Endothelial cell of umbilical vein (primary cell): ENCODE results near the gene DGKB. TPM values are rescaled to one million over a fixed set of nuclear protein-coding genes. Genes with fewer than 3 reads are reported as not detected.

Experiments
- BruUV-seq: library from RNA; stranded (reverse); fragments of 400-500 nt; replicated peaks from 2 replicates; lab custom pipeline; 2021; lab: Mats Ljungman, UMichigan
- CTCF ChIA-PET: fragments of 300-600, 350-600 bp; sonication (Branson Sonifier 250); formaldehyde crosslinking; loops from one replicate; lab custom pipeline; 2021; ENCODE audit warnings: antibody characterized with exemption, inconsistent platforms; lab: Charles Lee
- POLR2A ChIA-PET: fragments of 300-600, 350-600 bp; sonication (Branson Sonifier 250); formaldehyde crosslinking; loops from one replicate; lab custom pipeline; 2021; ENCODE audit warnings: antibody characterized with exemption, inconsistent platforms; lab: Charles Lee
- DNase-seq: peaks from one replicate; pipeline ENCODE4 v3.0.0-alpha.2; 2011; ENCODE audit warnings: low read depth, low spot score
- FAIRE-seq: peaks from 2 replicates; lab custom pipeline; 2011; peaks lifted over from hg19 to GRCh38; lab: Jason Lieb, UNC
- H2AFZ ChIP-seq: 2 replicates; pipeline ENCODE4 v1.6.0; 2012; ENCODE audit warnings: low read depth, low read length, control low read depth, inconsistent platforms
- H3K27ac ChIP-seq: 2 replicates; pipeline ENCODE4 v1.5.1; 2011; ENCODE audit warnings: low read depth, mild to moderate bottlenecking, control low read depth, low read length, moderate library complexity; ENCODE audit not compliant: insufficient read depth
- H3K27me3 ChIP-seq, 2 experiments: 2 replicates each; pipeline versions ENCODE4 v1.6.0 to v1.6.1; 2011; ENCODE audit warnings: low read length in 2 of 2, mixed read lengths in 1 of 2; ENCODE audit not compliant: control insufficient read depth in 2 of 2, insufficient read depth in 2 of 2
- H3K36me3 ChIP-seq, 2 experiments: 2 replicates in 1 of 2; 3 replicates in 1 of 2; pipeline ENCODE4 v1.5.1; 2011; ENCODE audit warnings: low read length in 2 of 2, mild to moderate bottlenecking in 1 of 2, moderate library complexity in 1 of 2; ENCODE audit not compliant: control insufficient read depth in 2 of 2, insufficient read depth in 2 of 2; ENCODE audit errors: extremely low read depth in 1 of 2
- H3K4me1 ChIP-seq: 3 replicates; pipeline ENCODE4 v1.5.1; 2011; ENCODE audit warnings: mild to moderate bottlenecking, low read length; ENCODE audit not compliant: control insufficient read depth, insufficient read depth; ENCODE audit errors: extremely low read depth
- H3K4me2 ChIP-seq: 2 replicates; pipeline ENCODE4 v1.6.1; 2011; ENCODE audit warnings: low read length, control low read depth, mixed read lengths; ENCODE audit not compliant: insufficient read depth
- H3K4me3 ChIP-seq, 3 experiments: fragments of 200-600 bp in 1 of 3; sonication (generic), shearing (Covaris generic) in 1 of 3; replicated peaks in 1 of 3; 2 replicates each; pipeline ENCODE4 v1.5.1; 2011 to 2016; ENCODE audit warnings: control low read depth in 3 of 3, low read length in 3 of 3, mild to moderate bottlenecking in 2 of 3, inconsistent platforms in 1 of 3, low read depth in 1 of 3, moderate library complexity in 1 of 3; ENCODE audit not compliant: insufficient read depth in 1 of 3
- H3K79me2 ChIP-seq: 2 replicates; pipeline ENCODE4 v1.6.0; 2012; ENCODE audit warnings: low read length, inconsistent platforms; ENCODE audit not compliant: control insufficient read depth, insufficient read depth
- H3K9ac ChIP-seq: replicated peaks from 2 replicates; pipeline ENCODE3; 2011; ENCODE audit warnings: low read length, control low read depth; ENCODE audit not compliant: insufficient read depth; ENCODE audit errors: extremely low read depth
- H3K9me1 ChIP-seq: replicated peaks from 3 replicates; pipeline ENCODE4 v1.6.0; 2011; ENCODE audit warnings: mild to moderate bottlenecking, low read length; ENCODE audit not compliant: control insufficient read depth, insufficient read depth; ENCODE audit errors: extremely low read depth
- H3K9me3 ChIP-seq: replicated peaks from 2 replicates; pipeline ENCODE4 v1.5.1; 2012; ENCODE audit warnings: low read length, inconsistent platforms; ENCODE audit not compliant: control insufficient read depth, insufficient read depth
- H4K20me1 ChIP-seq: replicated peaks from 2 replicates; pipeline ENCODE3; 2011; ENCODE audit warnings: mild to moderate bottlenecking, low read length; ENCODE audit not compliant: control insufficient read depth, insufficient read depth; ENCODE audit errors: extremely low read depth
- CTCF ChIP-seq, 2 donors: IDR thresholded peaks; 1 replicate in 1 of 2; 2 replicates in 1 of 2; pipeline ENCODE4 v1.5.1; 2011; ENCODE audit warnings: low read length in 2 of 2, mild to moderate bottlenecking in 2 of 2, moderate library complexity in 2 of 2, control low read depth in 1 of 2, inconsistent platforms in 1 of 2, low read depth in 1 of 2; ENCODE audit not compliant: insufficient read depth in 1 of 2; ENCODE audit errors: extremely low read depth in 1 of 2
- EZH2 ChIP-seq: IDR thresholded peaks from 2 replicates; pipeline ENCODE4 v1.6.1; 2012; ENCODE audit warnings: borderline replicate concordance, low read depth, mild to moderate bottlenecking, moderate library complexity, low read length, inconsistent platforms; ENCODE audit not compliant: severe bottlenecking
- FOS ChIP-seq: IDR thresholded peaks from 2 replicates; pipeline ENCODE4 v1.6.1; 2011; ENCODE audit warnings: mild to moderate bottlenecking, low read length, moderate library complexity, borderline replicate concordance; ENCODE audit not compliant: insufficient read depth
- GATA2 ChIP-seq: IDR thresholded peaks from 2 replicates; pipeline ENCODE4 v1.7.0; 2011; ENCODE audit warnings: low read depth, mild to moderate bottlenecking, moderate library complexity, mixed read lengths, low read length; ENCODE audit not compliant: insufficient read length, insufficient read depth
- JUN ChIP-seq: IDR thresholded peaks from 2 replicates; pipeline ENCODE4 v1.6.1; 2011; ENCODE audit warnings: borderline replicate concordance, low read depth; ENCODE audit not compliant: insufficient read length, insufficient read depth
- MAX ChIP-seq: IDR thresholded peaks from 2 replicates; pipeline ENCODE4 v1.6.1; 2011; ENCODE audit not compliant: insufficient read depth, insufficient read length
- MYC ChIP-seq: IDR thresholded peaks from one replicate; pipeline ENCODE4 v1.6.1; 2011; ENCODE audit warnings: mild to moderate bottlenecking, low read depth, low read length
- POLR2A ChIP-seq: IDR thresholded peaks from 2 replicates; pipeline ENCODE4 v1.6.1; 2012; ENCODE audit warnings: low read depth, mild to moderate bottlenecking, control low read depth, low read length
- POLR2AphosphoS5 ChIP-seq: IDR thresholded peaks from 2 replicates; pipeline ENCODE4 v1.6.1; 2012; ENCODE audit warnings: low read depth, mild to moderate bottlenecking, control low read depth, low read length, moderate library complexity; ENCODE audit not compliant: insufficient read depth
- dilution Hi-C: fragments of 300-500 bp; cut with MboI; formaldehyde crosslinking; loops from one replicate; pipeline ENCODE4 v1.15.0; 2019; ENCODE audit warnings: low sequenced_read_pairs; ENCODE audit not compliant: extremely low pct_ligation_motif_present
- intact Hi-C: fragments of 100-400 bp; cut with micrococcal nuclease; formaldehyde crosslinking; loops from one replicate; pipeline ENCODE4 v1.10.0; 2022
- polyA plus RNA-seq, 4 experiments: library from polyadenylated mRNA; depleted of rRNA in 3 of 4; stranded (reverse) in 3 of 4; unstranded in 1 of 4; fragments of >200 nt; gene quantifications; 2 replicates each; pipeline versions ENCODE4 v1.2.1 to v1.2.3, GENCODE V29; 2011 to 2012; ENCODE audit warnings: missing spikeins in 1 of 4
- total RNA-seq: library from RNA; stranded (reverse); gene quantifications from 2 replicates; pipeline ENCODE4 v1.2.3, GENCODE V29; 2021

DGKB gene
- total and polyA plus RNA-seq, 2 donors (not counting 3 experiments of a cell fraction or from before 2014, with no cell fraction given): not detected

- Histone ChIP-seq H3K79me2 (no peaks in the 10 kb centered on the region), H3K36me3 (no peaks in the 10 kb centered on the region), H3K9me3 (no peaks in the 10 kb centered on the region), H3K27ac (no peak overlapping the region), H3K4me2 (no peak overlapping the region), H3K27me3 (no peaks in the 10 kb centered on the region), H4K20me1 (no peaks in the 10 kb centered on the region), H2AFZ (no peak overlapping the region), H3K4me3 (no peak overlapping the region), H3K9me1 (no peaks in the 10 kb centered on the region), H3K9ac (no peak overlapping the region), H3K4me1 (no peaks in the 10 kb centered on the region)
- dilution Hi-C loops (no loop called here), intact Hi-C loops (no loop called here)
- no TSS peak for BruUV-seq
- POLR2A ChIA-PET: no interaction called here
- DNase-seq (no peak), FAIRE-seq (no peak)
- no peak for TF ChIP-seq FOS
- no peak for TF ChIP-seq POLR2A
- no peak for TF ChIP-seq EZH2
- TF ChIP-seq GATA2: no peak
- TF ChIP-seq JUN: no peak
- no peak for TF ChIP-seq MYC
- TF ChIP-seq MAX: no peak
- TF ChIP-seq POLR2AphosphoS5: no peak
- TF ChIP-seq CTCF (IDR thresholded peaks at IDR 0.05; ENCODE audit: extremely low read depth in 1 of 2, insufficient read depth in 1 of 2, low read depth in 1 of 2, low read length in 2 of 2): no peak
- CTCF ChIA-PET: interaction anchor here (2.6 kb wide), 1 partner anchor 62 kb away, joined by 15 read pairs; no protein-coding TSS in a partner anchor
Observed at GRCh38 chr7:14630048-14630447, 272.5 kb downstream of the DGKB start.
